ENCODE measurements around the gene PEAR1.

The PEAR1 gene

DNA sequence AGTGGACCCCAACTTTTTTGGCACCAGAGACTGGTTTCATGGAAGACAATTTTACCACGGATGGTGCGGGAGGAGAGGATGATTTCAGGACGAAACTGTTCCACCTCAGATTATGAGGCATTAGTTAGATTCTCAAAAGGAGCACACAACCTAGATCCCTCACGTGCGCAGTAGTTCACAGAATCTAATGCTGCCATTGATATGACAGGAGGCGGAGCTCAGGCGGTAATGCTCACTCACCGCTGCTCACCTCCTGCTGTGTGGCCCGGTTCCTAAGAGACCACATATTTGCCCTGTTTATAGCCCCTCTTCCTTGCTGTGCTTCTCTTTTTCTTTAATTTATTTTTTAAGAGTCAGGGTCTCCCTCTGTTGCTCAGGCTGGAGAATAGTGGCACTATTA, 28.3 kb upstream of the PEAR1 start:
- in situ Hi-C loops (cut with MboI; ENCODE audit: low pct_unique_long_range_greater_than_20kb, low sequenced_read_pairs, unreplicated experiment): loop anchor here (25.0 kb wide), 1 partner anchor 153 kb away; the partner anchor contains the start of gene CRABP2
- TF ChIP-seq, protein P1, sequence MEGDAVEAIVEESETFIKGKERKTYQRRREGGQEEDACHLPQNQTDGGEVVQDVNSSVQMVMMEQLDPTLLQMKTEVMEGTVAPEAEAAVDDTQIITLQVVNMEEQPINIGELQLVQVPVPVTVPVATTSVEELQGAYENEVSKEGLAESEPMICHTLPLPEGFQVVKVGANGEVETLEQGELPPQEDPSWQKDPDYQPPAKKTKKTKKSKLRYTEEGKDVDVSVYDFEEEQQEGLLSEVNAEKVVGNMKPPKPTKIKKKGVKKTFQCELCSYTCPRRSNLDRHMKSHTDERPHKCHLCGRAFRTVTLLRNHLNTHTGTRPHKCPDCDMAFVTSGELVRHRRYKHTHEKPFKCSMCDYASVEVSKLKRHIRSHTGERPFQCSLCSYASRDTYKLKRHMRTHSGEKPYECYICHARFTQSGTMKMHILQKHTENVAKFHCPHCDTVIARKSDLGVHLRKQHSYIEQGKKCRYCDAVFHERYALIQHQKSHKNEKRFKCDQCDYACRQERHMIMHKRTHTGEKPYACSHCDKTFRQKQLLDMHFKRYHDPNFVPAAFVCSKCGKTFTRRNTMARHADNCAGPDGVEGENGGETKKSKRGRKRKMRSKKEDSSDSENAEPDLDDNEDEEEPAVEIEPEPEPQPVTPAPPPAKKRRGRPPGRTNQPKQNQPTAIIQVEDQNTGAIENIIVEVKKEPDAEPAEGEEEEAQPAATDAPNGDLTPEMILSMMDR (IDR thresholded peaks at IDR 0.05; ENCODE audit: extremely low read depth, insufficient read depth, missing control alignments): no peak
- no peak for DNase-seq (ENCODE audit: low spot score)

DNA sequence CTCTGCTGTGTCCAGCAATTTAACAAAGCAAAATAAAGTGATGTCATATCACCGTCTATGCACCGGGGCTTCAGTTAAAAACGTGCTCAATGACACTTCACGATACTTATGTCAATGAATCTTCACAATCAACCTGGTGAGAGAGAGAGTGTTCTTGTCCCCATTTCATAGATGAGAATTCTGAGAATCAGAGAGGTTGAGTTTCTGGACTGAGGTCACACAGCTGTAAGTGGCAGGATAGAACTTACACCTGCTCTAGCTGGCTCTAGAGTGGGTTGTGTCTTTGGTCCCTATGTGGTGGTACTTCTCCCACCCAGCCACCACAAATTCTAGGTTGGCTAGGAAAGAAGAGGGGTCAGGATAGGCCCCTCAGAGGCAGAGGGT, 27.7 kb upstream of the PEAR1 start:
- TF ChIP-seq, protein P1 (IDR thresholded peaks at IDR 0.05; ENCODE audit: extremely low read depth, insufficient read depth, missing control alignments): no peak
- DNase-seq (ENCODE audit: low spot score): no peak
- in situ Hi-C loops (cut with MboI; ENCODE audit: low pct_unique_long_range_greater_than_20kb, low sequenced_read_pairs, unreplicated experiment): loop anchor here (25.0 kb wide), 1 partner anchor 154 kb away; the partner anchor contains the start of gene CRABP2

DNA sequence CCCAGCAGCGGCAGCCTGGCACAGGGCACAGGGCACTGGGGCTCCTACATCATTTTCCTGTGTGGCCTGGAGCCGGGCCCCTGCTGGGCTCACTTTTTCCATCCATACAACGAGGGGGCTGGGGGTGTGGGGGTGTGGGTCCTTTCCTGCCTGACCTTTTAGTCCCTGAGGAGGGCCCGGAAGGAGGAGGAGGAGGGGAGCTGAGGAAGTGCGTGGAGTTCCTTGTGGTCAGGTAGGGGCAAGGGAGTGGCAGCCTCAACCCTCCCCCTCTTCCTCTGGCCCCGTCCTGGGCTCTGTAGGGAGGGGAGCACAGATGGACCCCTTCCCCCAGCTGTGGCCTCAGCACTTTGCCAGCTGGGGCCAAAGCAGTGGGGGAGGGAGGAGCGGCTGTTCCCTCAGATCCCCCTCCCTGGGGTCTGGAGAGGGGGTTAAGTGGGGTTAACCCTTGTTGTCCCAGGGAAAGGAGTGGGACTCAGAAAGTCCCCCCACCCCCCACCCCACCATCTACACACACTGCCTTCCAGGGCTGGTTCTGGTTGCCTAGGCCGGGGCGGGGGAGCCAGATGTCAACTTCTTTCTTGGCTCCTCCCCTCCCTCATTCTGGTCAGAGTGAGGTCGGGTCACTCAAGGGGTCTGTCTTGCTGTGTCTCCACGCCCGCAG, 27.1 kb upstream of the PEAR1 start:
- TF ChIP-seq, protein P1 (IDR thresholded peaks at IDR 0.05; ENCODE audit: extremely low read depth, insufficient read depth, missing control alignments): no peak
- in situ Hi-C loops (cut with MboI; ENCODE audit: low pct_unique_long_range_greater_than_20kb, low sequenced_read_pairs, unreplicated experiment): loop anchor here (25.0 kb wide), 1 partner anchor 154 kb away; the partner anchor contains the start of gene CRABP2
- no peak for DNase-seq (ENCODE audit: low spot score)

DNA sequence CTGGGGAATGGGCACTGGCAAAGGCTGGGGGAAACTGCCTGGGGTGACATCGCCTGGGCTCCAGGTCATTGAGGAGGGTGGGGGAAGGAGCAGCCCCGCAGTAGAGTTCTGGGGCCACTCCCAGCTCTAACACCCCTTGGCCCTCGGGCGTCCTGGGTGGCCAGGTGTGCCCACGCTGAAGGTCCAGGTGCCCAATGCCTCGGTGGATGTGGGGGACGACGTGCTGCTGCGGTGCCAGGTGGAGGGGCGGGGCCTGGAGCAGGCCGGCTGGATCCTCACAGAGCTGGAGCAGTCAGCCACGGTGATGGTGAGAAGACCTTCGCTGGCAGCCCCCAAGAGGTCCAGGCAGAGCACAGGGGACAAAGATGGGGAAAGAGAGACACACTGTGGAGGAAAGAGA, 25.2 kb upstream of the PEAR1 start:
- DNase-seq (ENCODE audit: low spot score): no peak
- TF ChIP-seq, protein P1 (IDR thresholded peaks at IDR 0.05; ENCODE audit: extremely low read depth, insufficient read depth, missing control alignments): no peak
- in situ Hi-C loops (cut with MboI; ENCODE audit: low pct_unique_long_range_greater_than_20kb, low sequenced_read_pairs, unreplicated experiment): loop anchor here (25.0 kb wide), 1 partner anchor 156 kb away; the partner anchor contains the start of gene CRABP2

DNA sequence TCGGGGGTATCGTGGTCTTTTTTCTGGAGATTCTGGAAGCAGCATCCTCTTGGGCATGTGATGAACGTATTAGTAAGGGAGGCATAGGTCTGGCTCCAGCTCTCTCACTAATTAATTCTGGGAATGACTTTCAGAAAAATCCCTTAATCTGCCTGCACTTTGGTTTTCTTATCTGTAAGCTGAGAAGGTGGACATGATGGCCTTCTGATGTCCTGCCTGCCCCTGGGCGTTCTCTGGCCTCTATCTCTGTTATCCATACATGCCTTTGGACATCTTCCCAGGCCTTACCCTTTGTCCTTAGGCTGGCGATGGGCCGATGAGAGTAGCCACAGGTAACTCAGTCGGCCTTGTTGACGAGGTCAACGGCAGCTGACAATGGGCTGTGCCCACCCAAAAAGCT, 24.1 kb upstream of the PEAR1 start:
- no peak for DNase-seq (ENCODE audit: low spot score)
- in situ Hi-C loops (cut with MboI; ENCODE audit: low pct_unique_long_range_greater_than_20kb, low sequenced_read_pairs, unreplicated experiment): loop anchor here (25.0 kb wide), 1 partner anchor 157 kb away; the partner anchor contains the start of gene CRABP2

DNA sequence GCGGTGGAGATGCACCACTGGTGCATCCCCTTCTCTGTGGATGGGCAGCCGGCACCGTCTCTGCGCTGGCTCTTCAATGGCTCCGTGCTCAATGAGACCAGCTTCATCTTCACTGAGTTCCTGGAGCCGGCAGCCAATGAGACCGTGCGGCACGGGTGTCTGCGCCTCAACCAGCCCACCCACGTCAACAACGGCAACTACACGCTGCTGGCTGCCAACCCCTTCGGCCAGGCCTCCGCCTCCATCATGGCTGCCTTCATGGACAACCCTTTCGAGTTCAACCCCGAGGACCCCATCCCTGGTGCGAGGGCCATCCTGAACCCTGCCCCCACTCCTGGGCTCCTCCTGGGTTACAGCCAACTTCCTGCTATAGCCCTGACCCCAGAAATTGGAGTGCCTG, 19.9 kb upstream of the PEAR1 start:
- no peak for DNase-seq (ENCODE audit: low spot score)
- TF ChIP-seq, protein P1 (IDR thresholded peaks at IDR 0.05; ENCODE audit: extremely low read depth, insufficient read depth, missing control alignments): no peak
- in situ Hi-C loops (cut with MboI; ENCODE audit: low pct_unique_long_range_greater_than_20kb, low sequenced_read_pairs, unreplicated experiment): loop anchor here (25.0 kb wide), 1 partner anchor 161 kb away; the partner anchor contains the start of gene CRABP2

More for the DNA sequence above, 24.1 kb upstream of the PEAR1 start:
- TF ChIP-seq, protein P1 (IDR thresholded peaks at IDR 0.05; ENCODE audit: extremely low read depth, insufficient read depth, missing control alignments): no peak
